ENCODE data around the gene SECTM1.

GRCh38 chr17:82295472-82295814, 38.1 kb downstream of the SECTM1 start:
- no peak for TF ChIP-seq TAF1 (IDR thresholded peaks at IDR 0.05; ENCODE audit: borderline replicate concordance, insufficient read depth, low read length)
- TF ChIP-seq REST (IDR thresholded peaks at IDR 0.05; ENCODE audit: insufficient read depth in 1 of 2, low read depth in 2 of 2, low read length in 2 of 2), result no peak
- no peak for TF ChIP-seq POLR2AphosphoS5 (IDR thresholded peaks at IDR 0.05; ENCODE audit: low read depth, low read length)
- TF ChIP-seq SIN3A (IDR thresholded peaks at IDR 0.05; ENCODE audit: borderline replicate concordance, insufficient read depth, low read length), result no peak

Data from PFSK-1 (cell line).